Measurements from ENCODE around the gene ATP10A.
"Not testable (repeated sequence)": the region's sequence is repeated elsewhere in the genome, so short reads cannot be mapped to it uniquely, and the experiment has no call there.

Gene ATP10A

GRCh38 chr15:25763954-25764353 is 99.2 kb downstream of the ATP10A start:
- TF ChIP-seq CTCF (IDR thresholded peaks at IDR 0.05; ENCODE audit: low read depth, low read length, missing control alignments), result no peak
- Histone ChIP-seq H3K36me3 (replicated peaks) (no peaks in the 10 kb centered on the region), H3K27ac (no peak overlapping the region), H3K4me3 (ENCODE audit: low read depth, low read length) (no peak overlapping the region), H3K27me3 (replicated peaks) (no peaks in the 10 kb centered on the region)
- in situ Hi-C loops (cut with HindIII; ENCODE audit: low pct_ligation_motif_present, low sequenced_read_pairs), result no loop called here
- no peak for DNase-seq

- no peak overlapping the region for H3K27ac ChIP-seq
- DNase-seq, result no peak
- H3K4me3 ChIP-seq (ENCODE audit: low read depth, low read length), result no peak overlapping the region
- H3K27me3 ChIP-seq (replicated peaks), result no peaks in the 10 kb centered on the region
- no peak for TF ChIP-seq CTCF (IDR thresholded peaks at IDR 0.05; ENCODE audit: low read depth, low read length, missing control alignments)
- no peaks in the 10 kb centered on the region for H3K36me3 ChIP-seq (replicated peaks)
- in situ Hi-C loops (cut with HindIII; ENCODE audit: low pct_ligation_motif_present, low sequenced_read_pairs), result no loop called here
Observed at GRCh38 chr15:25763331-25763751, 99.8 kb downstream of the ATP10A start.

GRCh38 chr15:25761971-25762662 is 101.0 kb downstream of the ATP10A start:
- Histone ChIP-seq H3K4me3 (ENCODE audit: low read depth, low read length) (no peak overlapping the region), H3K27me3 (replicated peaks) (no peaks in the 10 kb centered on the region), H3K27ac (no peak overlapping the region), H3K36me3 (replicated peaks) (no peaks in the 10 kb centered on the region)
- TF ChIP-seq CTCF (IDR thresholded peaks at IDR 0.05; ENCODE audit: low read depth, low read length, missing control alignments), result no peak
- in situ Hi-C loops (cut with HindIII; ENCODE audit: low pct_ligation_motif_present, low sequenced_read_pairs), result no loop called here
- peak; percentile 40 for DNase-seq

GRCh38 chr15:25759421-25759820 is 103.7 kb downstream of the ATP10A start:
- Histone ChIP-seq H3K27ac (no peak overlapping the region), H3K36me3 (replicated peaks) (no peaks in the 10 kb centered on the region), H3K4me3 (ENCODE audit: low read depth, low read length) (no peak overlapping the region), H3K27me3 (replicated peaks) (no peaks in the 10 kb centered on the region)
- DNase-seq, result no peak
- TF ChIP-seq CTCF (IDR thresholded peaks at IDR 0.05; ENCODE audit: low read depth, low read length, missing control alignments), result no peak
- in situ Hi-C loops (cut with HindIII; ENCODE audit: low pct_ligation_motif_present, low sequenced_read_pairs), result no loop called here

GRCh38 chr15:25758612-25759011 is 104.5 kb downstream of the ATP10A start:
- H3K36me3 ChIP-seq (replicated peaks); DNase-seq; H3K27me3 ChIP-seq (replicated peaks); H3K4me3 ChIP-seq (ENCODE audit: low read depth, low read length); H3K27ac ChIP-seq; in situ Hi-C loops (cut with HindIII; ENCODE audit: low pct_ligation_motif_present, low sequenced_read_pairs): not testable (repeated sequence)

- Histone ChIP-seq H3K27ac (no peak overlapping the region), H3K36me3 (replicated peaks) (no peaks in the 10 kb centered on the region), H3K27me3 (replicated peaks) (no peaks in the 10 kb centered on the region), H3K4me3 (ENCODE audit: low read depth, low read length) (no peak overlapping the region)
- in situ Hi-C loops (cut with HindIII; ENCODE audit: low pct_ligation_motif_present, low sequenced_read_pairs), result no loop called here
- DNase-seq, result no peak
- no peak for TF ChIP-seq CTCF (IDR thresholded peaks at IDR 0.05; ENCODE audit: low read depth, low read length, missing control alignments)
Observed at GRCh38 chr15:25743548-25744275, 119.4 kb downstream of the ATP10A start.

Measured in brain microvascular endothelial cell (primary cell).